Measurements from ENCODE around the gene TRAIP.

DNA sequence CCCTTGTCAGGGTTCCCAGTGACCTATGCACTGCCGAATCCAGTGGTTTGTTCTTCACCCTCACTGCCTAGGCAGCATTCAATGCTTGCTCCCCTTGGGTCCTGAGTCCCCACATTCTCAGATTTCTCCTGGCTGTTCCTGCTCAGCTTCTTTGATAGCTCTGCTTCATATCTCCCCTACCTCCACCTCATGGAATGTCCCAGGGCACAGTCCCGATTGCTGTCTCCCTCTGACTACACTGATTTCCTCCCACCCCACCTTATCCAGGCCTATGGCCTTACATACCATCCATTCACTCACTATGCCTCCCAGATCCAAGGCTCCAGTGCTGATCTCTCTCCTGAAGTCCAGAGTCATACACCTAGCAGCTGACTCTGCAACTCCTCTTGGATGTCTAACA lies 55.2 kb downstream of the TRAIP start:
- TF ChIP-seq, protein P1, sequence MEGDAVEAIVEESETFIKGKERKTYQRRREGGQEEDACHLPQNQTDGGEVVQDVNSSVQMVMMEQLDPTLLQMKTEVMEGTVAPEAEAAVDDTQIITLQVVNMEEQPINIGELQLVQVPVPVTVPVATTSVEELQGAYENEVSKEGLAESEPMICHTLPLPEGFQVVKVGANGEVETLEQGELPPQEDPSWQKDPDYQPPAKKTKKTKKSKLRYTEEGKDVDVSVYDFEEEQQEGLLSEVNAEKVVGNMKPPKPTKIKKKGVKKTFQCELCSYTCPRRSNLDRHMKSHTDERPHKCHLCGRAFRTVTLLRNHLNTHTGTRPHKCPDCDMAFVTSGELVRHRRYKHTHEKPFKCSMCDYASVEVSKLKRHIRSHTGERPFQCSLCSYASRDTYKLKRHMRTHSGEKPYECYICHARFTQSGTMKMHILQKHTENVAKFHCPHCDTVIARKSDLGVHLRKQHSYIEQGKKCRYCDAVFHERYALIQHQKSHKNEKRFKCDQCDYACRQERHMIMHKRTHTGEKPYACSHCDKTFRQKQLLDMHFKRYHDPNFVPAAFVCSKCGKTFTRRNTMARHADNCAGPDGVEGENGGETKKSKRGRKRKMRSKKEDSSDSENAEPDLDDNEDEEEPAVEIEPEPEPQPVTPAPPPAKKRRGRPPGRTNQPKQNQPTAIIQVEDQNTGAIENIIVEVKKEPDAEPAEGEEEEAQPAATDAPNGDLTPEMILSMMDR (IDR thresholded peaks at IDR 0.05) = no peak
- TF ChIP-seq POLR2A (IDR thresholded peaks at IDR 0.05) = no peak

Measured in prostate gland (tissue), 2 donors.